NCI-H2029 (cell line): ENCODE data around the gene CNDP1.

Experiments
- DNase-seq: peaks from one replicate; lab custom pipeline; 2025; lab: John Stamatoyannopoulos, UW

CNDP1 gene

DNA sequence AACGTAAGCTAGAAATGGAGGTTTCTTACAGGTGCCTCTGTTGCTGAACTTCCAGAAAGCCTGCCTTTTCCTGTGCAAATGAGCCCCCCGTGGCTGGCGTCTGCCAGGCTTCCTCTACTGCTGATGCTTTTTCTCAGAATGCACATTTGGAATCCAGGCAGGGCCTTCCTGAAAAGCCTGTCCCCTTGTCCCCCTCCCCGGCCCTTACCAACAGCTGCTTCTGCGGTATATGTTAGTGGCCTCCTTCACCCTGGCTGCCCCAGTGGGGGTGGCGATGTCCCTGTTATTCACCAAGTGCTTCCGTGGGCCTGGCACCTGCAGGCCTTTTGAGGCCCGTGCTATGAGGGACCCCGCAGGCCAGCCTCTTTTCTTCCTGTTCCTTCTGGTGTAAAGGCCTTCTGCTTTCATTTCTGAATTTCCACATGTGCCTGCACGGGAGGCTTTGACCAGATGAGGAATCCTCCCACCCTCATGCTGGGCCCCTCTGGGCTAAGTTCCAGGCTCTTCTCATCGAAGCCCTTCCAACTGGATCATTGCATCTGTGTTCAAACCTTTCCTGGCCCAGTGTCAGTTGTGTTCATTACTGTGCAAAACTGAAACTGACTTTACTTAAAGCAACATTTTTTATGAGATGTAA lies 27.7 kb upstream of the CNDP1 start:
- DNase-seq = no peak

- DNase-seq = no peak
Measured at GRCh38 chr18:74507097-74507881, 27.0 kb upstream of the CNDP1 start.

DNA sequence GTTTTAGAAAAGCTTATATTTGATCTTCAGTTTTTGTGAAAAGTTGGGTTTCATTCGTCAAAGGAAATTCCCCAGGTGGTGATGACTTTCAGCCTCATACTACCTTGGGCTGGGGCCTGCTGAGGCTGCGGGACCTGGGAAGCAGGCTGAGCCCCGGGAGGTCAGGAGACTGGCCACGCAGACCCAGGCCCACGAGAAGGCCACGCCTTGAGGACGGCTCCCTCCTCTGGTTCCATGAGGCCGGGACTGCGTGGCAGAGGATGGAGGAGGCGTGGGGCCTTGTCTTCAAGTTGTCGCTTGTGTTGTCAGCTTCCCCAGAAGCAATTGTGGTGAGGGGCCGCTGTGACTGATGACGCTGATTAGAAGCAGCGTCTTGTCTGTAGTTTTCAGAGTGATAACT lies 26.4 kb upstream of the CNDP1 start:
- no peak for DNase-seq

DNA sequence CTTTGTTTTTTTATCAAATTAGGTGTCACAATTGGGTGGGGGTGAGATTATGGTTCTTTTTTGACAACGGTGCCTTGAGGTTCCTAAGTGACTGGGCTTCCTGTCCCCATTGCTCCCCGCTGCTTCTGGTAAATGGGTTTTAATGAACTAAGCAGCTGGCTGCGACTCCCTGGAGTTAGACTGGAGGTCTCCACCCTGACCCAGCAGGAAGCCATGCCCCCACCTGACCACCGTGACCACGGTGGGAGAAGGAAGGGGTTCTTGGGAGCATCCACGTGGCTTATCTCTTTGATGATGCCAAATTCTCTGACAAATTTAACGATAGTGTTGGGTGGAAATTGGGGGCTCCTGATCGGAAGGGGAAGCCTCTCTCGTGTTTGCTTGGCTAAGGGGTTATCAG lies 25.9 kb upstream of the CNDP1 start:
- no peak for DNase-seq

DNA sequence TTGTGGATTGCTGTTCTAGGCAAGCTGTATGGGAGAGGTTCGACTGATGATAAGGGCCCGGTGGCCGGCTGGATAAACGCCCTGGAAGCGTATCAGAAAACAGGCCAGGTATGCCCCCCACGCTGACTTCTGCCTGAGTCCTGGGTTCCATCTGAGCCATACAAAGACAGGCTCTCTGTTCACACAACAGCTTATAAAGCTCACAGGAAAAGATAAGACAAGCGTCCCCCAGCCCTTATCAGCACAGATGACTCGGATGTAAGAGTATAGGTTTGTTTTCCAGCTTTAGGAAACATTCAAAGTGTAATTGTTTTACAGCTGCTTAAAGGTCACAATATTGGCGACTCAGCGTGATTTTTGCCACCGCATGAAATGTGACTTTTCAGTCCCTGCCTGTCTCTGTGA lies 25.5 kb upstream of the CNDP1 start:
- no peak for DNase-seq

DNA sequence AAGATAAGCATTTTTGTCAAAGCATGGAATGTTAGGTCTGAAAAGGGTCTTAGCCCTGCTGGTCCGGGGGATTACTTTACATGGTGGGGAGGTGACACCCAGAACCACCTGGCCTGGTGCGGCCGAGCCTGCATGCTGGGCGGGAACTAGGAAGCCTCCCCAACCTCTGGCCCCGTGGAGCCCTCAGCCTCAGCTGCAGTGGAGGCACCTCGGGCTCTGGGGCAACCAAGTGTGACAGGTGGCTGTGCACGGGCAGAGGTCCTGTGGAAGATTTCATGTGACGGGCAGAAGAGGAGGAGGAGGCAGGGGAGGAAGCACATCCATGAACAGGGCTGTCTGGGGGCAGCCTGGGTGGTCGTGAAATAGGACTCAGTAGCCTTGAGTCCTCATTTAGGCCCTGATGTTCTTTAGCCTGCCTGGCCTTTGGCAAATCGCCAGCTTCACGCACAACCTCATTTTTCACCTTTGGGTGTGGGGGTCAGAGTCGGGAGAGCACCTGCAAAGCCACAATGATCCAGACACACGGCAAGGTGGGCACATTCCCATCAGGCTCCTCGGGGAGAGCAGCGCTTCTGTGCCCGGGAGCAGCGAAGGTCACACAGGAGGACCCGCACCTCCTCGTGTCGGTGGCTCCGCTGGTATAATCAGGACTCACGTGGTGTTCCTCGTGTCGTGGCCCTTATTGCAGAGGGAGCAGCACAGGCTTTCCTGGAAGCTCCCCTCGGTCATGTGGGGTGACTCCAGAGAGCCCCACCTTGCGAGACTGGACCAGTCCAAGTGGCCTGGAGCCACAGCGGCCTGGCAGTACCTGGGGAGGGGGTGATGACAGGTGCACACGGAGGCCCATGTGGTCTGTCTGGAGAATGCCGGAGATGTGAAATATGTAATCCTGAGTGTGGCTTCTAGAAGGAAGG lies 24.2 kb upstream of the CNDP1 start:
- no peak for DNase-seq

- no peak for DNase-seq
Measured at GRCh38 chr18:74510770-74511095, 23.6 kb upstream of the CNDP1 start.

DNA sequence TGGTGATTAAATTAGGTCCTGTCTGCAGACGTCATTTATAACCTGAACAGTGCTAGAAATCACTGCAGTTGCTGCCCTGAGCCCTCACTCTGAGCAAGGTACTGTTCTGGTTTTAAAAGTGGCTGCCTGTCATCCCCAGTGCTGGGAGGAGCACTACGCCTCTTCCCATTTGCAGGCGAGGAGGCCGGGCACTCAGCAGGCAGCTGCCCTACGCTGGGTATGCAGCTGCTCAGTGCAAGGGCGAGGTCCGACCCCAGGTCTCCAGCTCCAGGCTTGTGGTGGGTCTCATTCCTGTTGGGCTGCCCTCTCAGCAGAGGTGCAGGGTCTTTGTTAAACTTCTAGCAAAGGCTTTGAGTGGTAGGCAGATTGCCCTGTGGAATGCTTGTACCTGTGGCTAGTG lies 22.5 kb upstream of the CNDP1 start:
- no peak for DNase-seq

- DNase-seq = no peak
Measured at GRCh38 chr18:74512321-74513053, 21.8 kb upstream of the CNDP1 start.

- DNase-seq = no peak
Measured at GRCh38 chr18:74513149-74513882, 21.0 kb upstream of the CNDP1 start.

DNA sequence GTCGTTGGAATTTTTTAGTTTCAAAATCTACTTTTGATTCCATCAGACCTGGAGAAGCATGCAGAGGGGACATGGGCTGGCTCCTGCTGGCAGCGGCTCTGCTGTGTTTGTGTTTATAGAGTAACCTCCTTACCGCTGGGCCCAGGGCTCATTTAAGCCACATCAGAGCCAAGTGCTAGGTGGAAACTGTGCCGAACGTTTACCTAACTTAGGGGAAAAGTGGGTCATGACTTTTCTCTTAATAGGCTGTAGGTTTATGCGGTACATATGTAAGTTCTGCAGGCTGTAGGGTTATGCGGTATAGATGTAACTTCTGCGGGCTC lies 20.5 kb upstream of the CNDP1 start:
- DNase-seq = no peak

DNA sequence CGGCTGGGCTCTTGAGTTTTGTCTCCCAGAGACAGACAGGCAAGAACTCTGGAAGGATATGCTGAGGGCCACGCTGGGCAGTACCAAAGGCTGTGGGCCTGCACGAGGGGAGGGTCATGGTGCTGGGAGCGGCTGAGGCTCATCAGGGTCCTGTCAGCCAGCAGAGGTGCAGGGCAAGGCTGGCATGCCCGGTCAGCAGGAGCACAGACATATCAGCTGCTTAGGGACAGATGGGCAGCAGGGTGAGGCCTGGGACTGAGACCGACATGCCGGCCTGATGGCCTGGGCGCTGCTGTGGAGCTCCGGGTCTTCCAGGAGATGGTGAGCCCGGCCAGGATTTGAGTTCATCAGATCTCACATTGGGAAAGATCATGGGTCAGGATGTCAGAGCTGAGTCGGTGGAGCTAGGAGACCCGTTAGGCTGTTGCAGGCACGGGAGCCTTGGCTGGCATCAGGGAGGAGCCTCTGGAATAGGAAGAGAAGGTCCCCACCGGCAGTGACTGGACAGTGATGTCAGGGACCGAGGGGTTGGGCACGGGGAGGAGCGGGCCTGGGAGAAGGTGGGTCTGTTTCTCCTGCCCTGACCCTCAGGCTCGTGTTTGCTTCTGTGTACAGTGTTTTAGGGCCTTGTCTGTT lies 19.3 kb upstream of the CNDP1 start:
- DNase-seq = no peak

DNA sequence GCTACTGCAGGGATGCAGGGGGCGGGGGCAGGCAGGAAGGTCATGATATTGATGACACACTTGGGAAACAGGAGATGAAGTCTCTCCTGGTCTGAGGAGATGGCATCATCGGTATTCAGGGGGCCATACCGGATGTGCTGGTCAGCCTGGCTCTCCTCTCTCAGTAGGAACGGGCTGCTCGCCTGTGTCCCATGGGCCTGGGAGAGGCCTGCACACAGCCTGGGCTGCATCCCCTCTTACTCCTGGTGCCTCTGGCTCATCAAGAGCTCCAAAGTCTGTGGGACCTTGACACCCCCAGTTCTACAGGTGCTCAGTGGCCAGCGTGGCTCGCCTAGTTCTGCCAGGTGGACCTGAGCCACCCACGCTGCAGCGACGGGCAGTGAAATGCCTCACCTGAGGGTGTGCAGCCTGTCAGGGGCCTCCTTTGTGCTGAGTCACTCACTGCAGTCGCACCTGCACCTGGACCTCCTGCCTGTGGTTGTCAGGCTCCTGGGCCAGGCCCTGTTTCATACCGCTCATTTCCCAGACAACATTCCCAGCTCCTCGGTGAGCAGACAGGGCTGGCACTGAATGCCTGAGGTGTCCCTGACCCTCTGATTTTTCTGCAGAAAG lies 18.6 kb upstream of the CNDP1 start:
- no peak for DNase-seq

- DNase-seq = no peak
Measured at GRCh38 chr18:74516271-74517235, 17.7 kb upstream of the CNDP1 start.

DNA sequence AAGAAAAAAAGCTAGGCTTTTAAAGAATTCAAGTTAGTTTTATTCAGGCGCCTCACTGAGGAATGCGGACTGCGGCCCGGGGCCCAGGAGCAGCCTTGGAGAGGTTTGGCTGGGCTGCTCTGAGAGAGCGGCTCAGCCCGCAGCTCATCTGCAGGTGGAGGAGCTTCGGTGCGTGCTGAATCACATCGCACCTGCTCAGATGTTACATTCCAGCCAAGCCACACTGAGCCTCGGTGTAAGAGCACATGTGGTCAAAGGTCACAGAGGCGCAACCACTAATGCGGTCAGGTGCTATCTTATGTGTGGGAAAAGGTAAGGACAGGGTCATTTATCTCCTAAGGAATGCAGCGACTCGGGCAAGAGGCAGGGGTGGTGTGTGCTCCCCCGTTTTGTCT lies 17.1 kb upstream of the CNDP1 start:
- no peak for DNase-seq

GRCh38 chr18:74518456-74519295 lies 15.6 kb upstream of the CNDP1 start:
- DNase-seq = no peak

DNA sequence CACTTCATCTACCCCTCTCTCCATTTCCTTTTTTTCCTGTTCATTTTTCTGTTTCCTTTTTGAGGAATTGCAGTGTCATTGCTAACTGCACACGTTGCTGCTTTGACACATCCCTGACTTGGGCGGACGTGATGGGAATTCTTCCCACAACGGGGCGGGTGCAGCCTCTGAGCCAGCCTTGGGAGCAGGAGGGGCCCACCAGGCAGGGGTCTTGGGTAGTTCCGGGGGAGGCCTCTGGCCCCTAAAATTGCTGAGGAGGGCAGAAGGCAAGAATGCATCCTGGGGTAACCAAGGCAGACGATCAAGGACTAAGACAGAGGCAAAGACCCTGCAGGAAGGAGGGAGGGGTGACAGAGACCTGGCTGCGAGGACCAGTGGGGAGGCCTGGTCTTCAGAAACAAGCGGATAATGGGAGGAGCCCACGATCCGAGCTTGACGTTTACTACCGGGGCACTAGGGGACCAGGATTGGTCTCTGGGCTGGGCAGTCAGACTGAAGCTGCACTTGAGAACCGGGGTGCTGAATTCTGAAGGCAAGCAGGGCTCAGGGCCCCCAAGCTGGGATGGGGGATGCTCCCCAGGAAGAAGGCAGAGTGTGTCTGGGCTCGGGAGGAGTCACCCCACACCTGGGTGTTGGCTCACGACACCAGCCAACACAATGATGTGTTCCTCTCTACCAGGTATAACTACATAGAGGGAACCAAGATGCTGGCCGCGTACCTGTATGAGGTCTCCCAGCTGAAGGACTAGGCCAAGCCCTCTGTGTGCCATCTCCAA lies 14.8 kb upstream of the CNDP1 start:
- DNase-seq = no peak
